ENCODE results near the gene MAT2B. TPM values are rescaled to one million over a fixed set of nuclear protein-coding genes. Genes with fewer than 3 reads are reported as not detected.

The MAT2B gene
- polyA plus RNA-seq, 6 donors from 2014 or later: 282 to 501 (median 341) TPM

DNA sequence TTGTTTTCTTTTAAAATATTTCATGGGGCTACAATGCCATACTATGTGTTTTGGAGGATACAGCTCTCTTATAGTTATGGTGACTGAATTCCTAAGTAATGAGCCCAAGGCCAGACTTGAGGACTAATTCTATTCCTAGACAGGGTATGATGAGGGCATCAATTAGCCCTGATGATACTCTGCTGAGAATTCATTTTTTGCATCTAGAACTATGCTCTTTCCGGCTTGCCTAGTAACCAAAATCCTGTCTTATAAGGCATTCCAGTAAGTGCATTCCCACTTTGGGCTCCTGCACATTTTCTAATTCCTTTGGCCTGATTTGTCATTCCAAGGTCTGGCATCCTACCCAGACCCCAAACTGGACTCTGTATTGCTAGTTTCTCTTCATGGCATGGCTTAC lies 62.4 kb downstream of the MAT2B start:
- ATAC-seq (ENCODE audit: low read depth in 2 of 2): no peak

More for the DNA sequence above, 62.4 kb downstream of the MAT2B start:
- peaks cover 62 to 68% (median 63%) of the 10 kb centered on the region in 3 donors for H3K27me3 Mint-ChIP-seq
- H3K9me3 Mint-ChIP-seq: no peaks in the 10 kb centered on the region
- no peaks in the 10 kb centered on the region for H3K36me3 Mint-ChIP-seq
- H3K4me1 Mint-ChIP-seq: peaks cover 12 to 21% (median 17%) of the 10 kb centered on the region in 3 donors
- DNase-seq: no peak
- peak overlapping the region in 1 of 6 donors; percentile 87 for H3K27ac Mint-ChIP-seq
- H3K4me3 Mint-ChIP-seq: no peak overlapping the region

Other genes with a start within 250 kb of the MAT2B start
- 100 to 1,000 TPM in 2 of 6 donors, 10 to 100 TPM in 4; 71.2 to 148 (median 94.1) TPM for gene CCNG1, start 68.0 kb upstream of the MAT2B start, polyA plus RNA-seq (ENCODE audit: low read depth in 6 of 6)
- gene NUDCD2, start 45.5 kb upstream of the MAT2B start, polyA plus RNA-seq (ENCODE audit: low read depth in 6 of 6): 10 to 100 TPM; 36.9 to 48.6 (median 42.7) TPM
- gene HMMR, start 45.0 kb upstream of the MAT2B start, polyA plus RNA-seq (ENCODE audit: low read depth in 6 of 6): 1 to 10 TPM in 2 of 6 donors, under 1 TPM in 3, not detected in 1; 0.38 to 1.3 (median 0.92) TPM